AG04449 (cell line): ENCODE results near the gene VAMP4.

ENCODE experiments used
- CTCF ChIA-PET: fragments of 350-600 bp; formaldehyde crosslinking; extraction: SDS; loops from one replicate; lab custom pipeline; 2021; ENCODE audit warnings: antibody characterized with exemption; lab: Yijun Ruan, JAX
- POLR2A ChIA-PET: fragments of 400-600, 350-600 bp; formaldehyde crosslinking; extraction: SDS; loops from one replicate; lab custom pipeline; 2020; ENCODE audit warnings: antibody characterized with exemption, inconsistent platforms; lab: Yijun Ruan, JAX
- DNase-seq: peaks from one replicate; pipeline ENCODE4 v3.0.0-alpha.2; 2010; ENCODE audit warnings: low read depth, low spot score
- H3K4me3 ChIP-seq: 2 replicates; pipeline ENCODE4 v1.5.1; 2011; ENCODE audit warnings: low read depth, mild to moderate bottlenecking, control low read depth, low read length
- TF ChIP-seq, protein P1 (sequence below): IDR thresholded peaks from one replicate; pipeline ENCODE4 v1.5.1; 2011; ENCODE audit warnings: mild to moderate bottlenecking, moderate library complexity, low read length, control low read depth, inconsistent platforms; ENCODE audit not compliant: insufficient read depth; ENCODE audit errors: missing control alignments

Gene VAMP4

GRCh38 chr1:171748651-171749050, 6.8 kb upstream of the VAMP4 start:
- CTCF ChIA-PET = no interaction called here
- POLR2A ChIA-PET = no interaction called here
- no peak for DNase-seq
- H3K4me3 ChIP-seq = no peak overlapping the region
- TF ChIP-seq, protein P1, sequence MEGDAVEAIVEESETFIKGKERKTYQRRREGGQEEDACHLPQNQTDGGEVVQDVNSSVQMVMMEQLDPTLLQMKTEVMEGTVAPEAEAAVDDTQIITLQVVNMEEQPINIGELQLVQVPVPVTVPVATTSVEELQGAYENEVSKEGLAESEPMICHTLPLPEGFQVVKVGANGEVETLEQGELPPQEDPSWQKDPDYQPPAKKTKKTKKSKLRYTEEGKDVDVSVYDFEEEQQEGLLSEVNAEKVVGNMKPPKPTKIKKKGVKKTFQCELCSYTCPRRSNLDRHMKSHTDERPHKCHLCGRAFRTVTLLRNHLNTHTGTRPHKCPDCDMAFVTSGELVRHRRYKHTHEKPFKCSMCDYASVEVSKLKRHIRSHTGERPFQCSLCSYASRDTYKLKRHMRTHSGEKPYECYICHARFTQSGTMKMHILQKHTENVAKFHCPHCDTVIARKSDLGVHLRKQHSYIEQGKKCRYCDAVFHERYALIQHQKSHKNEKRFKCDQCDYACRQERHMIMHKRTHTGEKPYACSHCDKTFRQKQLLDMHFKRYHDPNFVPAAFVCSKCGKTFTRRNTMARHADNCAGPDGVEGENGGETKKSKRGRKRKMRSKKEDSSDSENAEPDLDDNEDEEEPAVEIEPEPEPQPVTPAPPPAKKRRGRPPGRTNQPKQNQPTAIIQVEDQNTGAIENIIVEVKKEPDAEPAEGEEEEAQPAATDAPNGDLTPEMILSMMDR = no peak

DNA sequence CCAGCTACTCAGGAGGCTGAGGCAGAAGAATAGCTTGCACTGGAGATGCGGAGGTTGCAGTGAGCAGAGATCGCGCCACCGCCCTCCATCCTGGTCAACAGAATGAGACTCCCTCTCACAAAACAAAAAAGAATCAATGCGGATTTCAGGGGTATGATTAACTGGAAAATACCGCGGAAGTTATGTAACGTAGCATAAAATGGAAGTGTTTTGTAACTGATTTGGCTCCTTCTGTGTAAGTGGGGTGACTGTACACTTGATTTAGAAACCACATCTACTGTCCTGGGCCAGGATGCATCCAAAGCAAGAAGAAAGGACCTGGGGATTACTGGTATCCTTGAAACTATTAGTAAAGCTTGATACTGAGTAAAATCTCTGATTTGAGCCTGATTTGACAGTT, 3.1 kb upstream of the VAMP4 start:
- TF ChIP-seq, protein P1 = no peak
- H3K4me3 ChIP-seq = no peak overlapping the region
- CTCF ChIA-PET = no interaction called here
- POLR2A ChIA-PET = no interaction called here
- DNase-seq = no peak

DNA sequence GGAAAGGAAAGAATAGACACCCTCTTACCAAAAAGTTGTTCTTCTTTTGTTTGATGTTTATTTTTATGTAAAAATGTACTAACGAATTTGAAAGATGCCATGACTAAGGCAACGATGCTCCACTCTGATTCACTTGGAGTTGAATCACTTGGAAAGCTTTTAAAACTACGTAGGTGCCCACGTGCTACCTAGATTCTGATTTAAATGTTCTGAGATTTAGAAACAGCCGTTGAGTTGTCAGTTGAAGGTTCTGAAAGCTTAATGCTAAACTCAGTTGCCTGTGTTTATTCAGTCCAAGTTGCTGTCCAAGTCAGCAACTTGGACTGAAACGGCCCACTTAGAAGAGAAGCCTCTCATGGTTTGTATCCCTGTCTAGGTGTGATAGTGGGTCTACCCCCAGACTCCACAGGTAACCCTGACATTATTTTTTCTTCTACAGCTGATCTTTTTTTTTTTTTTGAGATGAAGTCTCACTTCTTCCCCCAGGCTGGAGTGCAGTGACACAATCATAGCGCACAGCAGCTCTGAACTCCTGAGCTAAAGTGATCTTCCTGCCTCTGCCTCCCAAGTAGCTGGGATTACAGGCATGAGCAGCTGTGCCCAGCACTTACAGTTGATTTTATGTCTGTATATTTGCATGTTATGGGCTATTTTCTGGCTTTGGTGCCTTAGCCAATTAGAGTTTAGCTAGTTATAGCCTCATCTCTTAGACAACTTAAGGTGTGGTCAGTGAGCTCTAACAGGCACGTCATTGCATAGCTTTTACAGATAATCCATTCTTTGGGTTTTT, 1.4 kb upstream of the VAMP4 start:
- ChIA-PET POLR2A (interaction anchor here (0.9 to 2.7 kb wide), 2 partner anchors 38 to 99 kb away, joined by 3 to 16 read pairs; partner anchors contain the start of gene METTL13), CTCF (interaction anchor here (0.8 to 5.8 kb wide), 9 partner anchors 8 to 259 kb away, joined by 3 to 27 read pairs (median 3); no protein-coding TSS in a partner anchor)
- peak; percentile 55 for DNase-seq
- TF ChIP-seq, protein P1 = no peak
- H3K4me3 ChIP-seq = peak overlapping the region; percentile 89

DNA sequence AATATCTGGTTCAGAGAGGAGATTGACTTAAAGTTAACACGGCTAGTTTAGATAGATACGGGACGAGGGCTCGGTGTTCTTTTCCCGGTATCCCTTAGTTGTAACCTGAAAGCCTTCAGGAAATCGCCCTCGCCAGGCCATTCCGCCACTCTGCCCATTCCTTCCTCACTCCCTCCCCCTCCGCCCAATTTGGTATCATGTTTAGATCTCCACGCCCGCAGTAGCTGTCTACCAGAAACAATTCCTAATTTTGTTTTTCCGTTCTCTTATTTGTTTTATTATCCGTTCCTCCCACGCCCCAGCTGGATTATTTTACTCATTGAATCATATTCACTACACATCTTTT, 685 bp upstream of the VAMP4 start:
- POLR2A ChIA-PET = interaction anchor here (0.9 to 2.7 kb wide), 2 partner anchors 39 to 98 kb away, joined by 3 to 16 read pairs; partner anchors contain the start of gene METTL13
- DNase-seq = no peak
- CTCF ChIA-PET = interaction anchor here (0.8 to 5.8 kb wide), 6 partner anchors 9 to 259 kb away, joined by 3 to 27 read pairs (median 7); no protein-coding TSS in a partner anchor
- TF ChIP-seq, protein P1 = no peak
- peak overlapping the region; percentile 89 for H3K4me3 ChIP-seq

DNA sequence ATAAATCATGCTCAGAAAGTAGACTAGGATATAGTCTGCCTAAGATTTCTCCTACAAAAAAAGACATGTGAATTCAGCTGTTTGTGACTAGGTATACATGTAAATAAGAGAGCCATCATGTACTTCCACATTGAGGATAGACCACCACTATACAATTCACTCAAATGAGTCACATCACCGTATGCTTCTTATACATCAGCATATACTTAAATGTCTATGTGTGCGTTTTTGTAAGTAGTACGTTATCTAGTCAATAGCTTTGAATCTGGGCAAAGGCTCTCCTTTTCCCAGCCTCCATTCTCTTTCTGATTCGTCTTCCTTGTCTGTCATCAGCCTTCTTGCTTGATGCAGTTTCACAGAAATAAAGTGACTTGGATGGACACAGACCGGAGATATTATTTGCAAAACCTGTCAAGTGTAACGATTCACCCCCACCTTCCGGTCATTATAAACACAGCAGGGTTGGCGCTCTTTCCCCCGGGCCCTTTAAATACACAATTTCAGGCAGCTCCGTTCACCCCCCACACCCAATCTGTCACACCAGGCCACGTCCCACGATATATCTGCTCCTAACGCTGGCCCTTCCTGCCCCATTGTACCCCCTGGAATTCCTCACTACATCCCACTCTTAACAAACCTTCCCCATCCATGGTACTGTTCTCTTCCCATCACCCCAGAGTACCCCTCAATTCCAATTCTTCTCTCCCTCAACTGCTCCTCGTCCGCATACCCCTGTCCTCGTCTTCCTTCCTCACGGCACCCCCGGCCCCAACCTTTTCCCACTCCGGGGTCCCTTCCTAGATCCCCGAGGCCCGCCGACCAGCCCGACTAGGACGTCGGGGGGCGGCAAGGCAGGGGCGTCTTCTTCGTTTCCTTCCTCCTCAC, 636 bp downstream of the VAMP4 start:
- H3K4me3 ChIP-seq = peak overlapping the region; percentile 89
- DNase-seq = no peak
- TF ChIP-seq, protein P1 = no peak
- ChIA-PET CTCF (interaction anchor here (0.7 to 5.8 kb wide), 8 partner anchors 9 to 243 kb away, joined by 3 to 27 read pairs (median 4); no protein-coding TSS in a partner anchor), POLR2A (interaction anchor here (0.7 to 2.7 kb wide), 2 partner anchors 40 to 95 kb away, joined by 3 to 16 read pairs; partner anchors contain the start of gene METTL13)
